MCF 10A (cell line): Measurements from ENCODE around the gene RIC3. TPM values are rescaled to one million over a fixed set of nuclear protein-coding genes. Genes with fewer than 3 reads are reported as not detected.

ENCODE experiments used
- BruUV-seq: library from RNA; stranded (reverse); fragments of 400-500 nt; replicated peaks from 2 replicates; lab custom pipeline; 2021; lab: Mats Ljungman, UMichigan
- CTCF ChIA-PET: fragments of 300-600 bp; sonication (Branson Sonifier 250); formaldehyde crosslinking; extraction: SDS; loops from one replicate; lab custom pipeline; 2021; ENCODE audit warnings: antibody characterized with exemption, inconsistent platforms; lab: Yijun Ruan, JAX
- POLR2A ChIA-PET: fragments of 300-600, 350-650 bp; sonication (Branson Sonifier 250); formaldehyde crosslinking; extraction: SDS; loops from one replicate; lab custom pipeline; 2020; ENCODE audit warnings: antibody characterized with exemption, inconsistent platforms; lab: Yijun Ruan, JAX
- DNase-seq: peaks from one replicate; pipeline ENCODE4 v3.0.0-alpha.2; 2018; ENCODE audit not compliant: unreplicated experiment
- H3K27ac Mint-ChIP-seq: one replicate; pipeline ENCODE4 v1.8.0; 2022; ENCODE audit warnings: mild to moderate bottlenecking, low read depth, mixed read lengths; ENCODE audit not compliant: unreplicated experiment
- H3K27me3 Mint-ChIP-seq: one replicate; pipeline ENCODE4 v1.8.0; 2022; ENCODE audit warnings: mixed read lengths; ENCODE audit not compliant: insufficient read depth, unreplicated experiment
- H3K36me3 Mint-ChIP-seq: one replicate; pipeline ENCODE4 v1.8.0; 2022; ENCODE audit warnings: mild to moderate bottlenecking, moderate library complexity, mixed read lengths; ENCODE audit not compliant: insufficient read depth, unreplicated experiment
- H3K4me1 Mint-ChIP-seq: one replicate; pipeline ENCODE4 v1.8.0; 2022; ENCODE audit warnings: mixed read lengths; ENCODE audit not compliant: insufficient read depth, unreplicated experiment
- H3K4me3 Mint-ChIP-seq: one replicate; pipeline ENCODE4 v1.8.0; 2022; ENCODE audit warnings: mild to moderate bottlenecking, moderate library complexity, mixed read lengths; ENCODE audit not compliant: unreplicated experiment
- H3K9me3 Mint-ChIP-seq: one replicate; pipeline ENCODE4 v1.8.0; 2022; ENCODE audit warnings: mixed read lengths; ENCODE audit not compliant: unreplicated experiment
- CTCF ChIP-seq: fragments of 200-600 bp; IDR thresholded peaks from one replicate; pipeline ENCODE4 v1.8.0; 2022; ENCODE audit warnings: antibody characterized with exemption, mild to moderate bottlenecking; ENCODE audit not compliant: unreplicated experiment
- intact Hi-C: fragments of 100-400 bp; cut with micrococcal nuclease; formaldehyde crosslinking; loops from 2 replicates; pipeline ENCODE4 v1.14.1; 2022
- total RNA-seq: library from RNA; stranded (reverse); gene quantifications from 2 replicates; pipeline ENCODE4 v1.2.3, GENCODE V29; 2022

The RIC3 gene
- total RNA-seq, 1 experiment from 2014 or later = 0.65 TPM

GRCh38 chr11:8206251-8207079 is 37.6 kb upstream of the RIC3 start:
- ChIA-PET POLR2A (no interaction called here), CTCF (interaction anchor here (0.6 to 11.6 kb wide), 7 partner anchors 12 to 385 kb away, joined by 3 to 101 read pairs (median 4); no protein-coding TSS in a partner anchor)
- Mint-ChIP-seq H3K36me3 (no peaks in the 10 kb centered on the region), H3K9me3 (no peaks in the 10 kb centered on the region), H3K27ac (no peak overlapping the region), H3K27me3 (peaks cover 14% of the 10 kb centered on the region), H3K4me1 (no peaks in the 10 kb centered on the region), H3K4me3 (no peak overlapping the region)
- no TSS peak for BruUV-seq
- DNase-seq = no peak
- TF ChIP-seq CTCF = no peak
- intact Hi-C loops = no loop called here

- intact Hi-C loops = no loop called here
- no peak for DNase-seq
- BruUV-seq = no TSS peak
- Mint-ChIP-seq H3K4me3 (no peak overlapping the region), H3K36me3 (no peaks in the 10 kb centered on the region), H3K4me1 (no peaks in the 10 kb centered on the region), H3K27ac (no peak overlapping the region), H3K27me3 (peaks cover 14% of the 10 kb centered on the region), H3K9me3 (no peaks in the 10 kb centered on the region)
- ChIA-PET CTCF (interaction anchor here (11.6 kb wide), 1 partner anchor 11 kb away, joined by 101 read pairs; no protein-coding TSS in a partner anchor), POLR2A (no interaction called here)
- TF ChIP-seq CTCF = no peak
These were observed 36.7 kb upstream of the RIC3 start for GRCh38 chr11:8205566-8205965.

GRCh38 chr11:8204596-8204995 is 35.8 kb upstream of the RIC3 start:
- Mint-ChIP-seq H3K4me1 (no peaks in the 10 kb centered on the region), H3K36me3 (no peaks in the 10 kb centered on the region), H3K27me3 (peaks cover 20% of the 10 kb centered on the region), H3K9me3 (no peaks in the 10 kb centered on the region), H3K4me3 (no peak overlapping the region), H3K27ac (no peak overlapping the region)
- ChIA-PET POLR2A (interaction anchor here (0.7 kb wide), 1 partner anchor 361 kb away, joined by 3 read pairs; no protein-coding TSS in a partner anchor), CTCF (interaction anchor here (0.6 to 11.6 kb wide), 6 partner anchors 10 to 1761 kb away, joined by 3 to 101 read pairs (median 4); no protein-coding TSS in a partner anchor)
- BruUV-seq = no TSS peak
- intact Hi-C loops = no loop called here
- no peak for TF ChIP-seq CTCF
- DNase-seq = no peak

- Mint-ChIP-seq H3K4me1 (no peaks in the 10 kb centered on the region), H3K36me3 (no peaks in the 10 kb centered on the region), H3K4me3 (no peak overlapping the region), H3K9me3 (no peaks in the 10 kb centered on the region), H3K27me3 (peaks cover 25% of the 10 kb centered on the region), H3K27ac (no peak overlapping the region)
- no peak for TF ChIP-seq CTCF
- ChIA-PET CTCF (interaction anchor here (0.6 to 11.6 kb wide), 7 partner anchors 9 to 1282 kb away, joined by 3 to 101 read pairs (median 4); no protein-coding TSS in a partner anchor), POLR2A (no interaction called here)
- intact Hi-C loops = no loop called here
- BruUV-seq = no TSS peak
- no peak for DNase-seq
These were observed 35.2 kb upstream of the RIC3 start for GRCh38 chr11:8204025-8204424.
